Activated T-helper 1 cell treated with anti-CD3 and anti-CD28 coated beads, Interleukin-2, amount 50 U/mL, for 16 hours (primary cell): Measurements from ENCODE around the gene SP6.
A peak's percentile ranks its signal among the peaks of the same experiment; 100 is the strongest.

Experiments
- DNase-seq, 2 donors: peaks; one replicate each; pipeline ENCODE4 v3.0.0-alpha.2; 2020; ENCODE audit warnings: low read depth in 1 of 2, low spot score in 1 of 2

Gene SP6

DNA sequence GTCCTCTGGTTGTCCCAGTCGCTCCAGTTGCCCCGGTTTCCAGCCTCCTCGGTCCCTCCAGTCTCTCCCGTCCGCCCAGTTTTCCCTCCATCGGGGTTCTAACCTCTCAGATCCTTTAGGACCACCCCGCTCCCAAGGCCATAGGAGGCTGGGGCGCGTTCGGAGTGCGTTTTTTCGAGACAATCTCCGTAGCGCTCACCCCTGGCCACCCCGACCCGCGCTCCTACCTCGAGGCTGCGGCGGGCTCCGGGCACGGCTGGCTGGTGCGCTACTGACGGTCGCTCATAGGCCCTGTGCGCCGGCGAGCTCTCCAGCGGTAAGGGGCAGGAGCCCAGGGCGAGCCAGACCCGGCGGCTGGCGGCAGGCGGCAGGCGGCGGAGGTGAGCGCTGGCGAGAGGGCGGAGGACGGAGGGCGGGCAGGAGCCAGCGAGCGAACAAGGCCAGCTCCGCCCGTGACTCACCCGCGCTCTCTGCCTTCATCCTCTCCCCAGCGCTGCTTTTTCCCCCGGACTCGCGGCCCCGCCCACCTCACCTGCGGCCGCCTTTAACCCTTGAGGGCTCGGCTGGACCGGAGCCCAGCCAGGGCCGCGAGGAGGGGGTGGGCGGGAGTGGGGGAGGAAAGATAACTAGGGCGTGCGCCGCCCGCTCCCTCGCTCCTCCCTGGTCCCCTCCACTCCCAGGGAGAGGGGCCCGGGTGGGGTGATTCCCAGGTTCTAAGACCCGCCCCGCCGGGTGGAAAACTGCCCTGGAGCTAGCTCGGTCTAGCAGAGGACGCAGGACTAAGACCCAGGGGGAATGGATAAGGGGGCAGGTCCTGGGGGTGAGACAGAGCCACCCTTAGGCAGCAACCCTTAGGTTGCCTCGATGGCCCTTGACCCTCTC is at the start of gene SP6:
Gene SP6 (minus strand): TSS at position 472 of the 882 bp plus-strand sequence. CDS start 2,734 bp downstream, outside the sequence.
- peak; percentile 35 to 48 for DNase-seq

GRCh38 chr17:47899643-47900042 is 48.7 kb upstream of the SP6 start:
- no peak for DNase-seq

GRCh38 chr17:47898241-47898640 is 47.3 kb upstream of the SP6 start:
- no peak for DNase-seq

DNA sequence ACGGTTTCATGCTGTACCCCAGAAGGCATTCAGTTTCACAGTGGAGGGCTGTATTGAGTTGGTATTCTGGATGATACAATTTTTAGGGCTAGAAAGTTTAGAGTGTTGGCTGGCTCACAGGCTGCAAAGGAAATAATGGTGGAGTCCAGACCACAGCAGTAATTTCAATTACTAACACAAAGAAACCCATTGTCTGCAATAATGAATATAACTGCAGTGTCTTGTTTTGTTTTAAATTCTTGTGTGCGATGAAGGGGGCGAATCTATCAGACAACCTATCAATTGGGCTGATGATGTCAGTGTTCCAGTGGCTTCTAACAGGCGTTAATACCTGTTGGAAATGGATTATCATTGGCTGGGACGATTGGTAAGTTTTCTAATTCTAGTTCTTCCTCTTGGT is 46.6 kb upstream of the SP6 start:
- no peak for DNase-seq

- DNase-seq: no peak
These were observed 45.9 kb upstream of the SP6 start for GRCh38 chr17:47896672-47897490.

GRCh38 chr17:47895856-47896671 is 45.1 kb upstream of the SP6 start, which contains the start of gene SP2:
Gene SP2, plus strand, starts transcription at chr17:47896236. Its CDS starts 51 bp downstream, at chr17:47896287.
- DNase-seq: peak; percentile 94 to 98

GRCh38 chr17:47895347-47895855 is 44.4 kb upstream of the SP6 start:
- DNase-seq: peak in 1 of 2 donors; percentile 3

GRCh38 chr17:47894498-47895346 is 43.8 kb upstream of the SP6 start:
- DNase-seq: no peak

DNA sequence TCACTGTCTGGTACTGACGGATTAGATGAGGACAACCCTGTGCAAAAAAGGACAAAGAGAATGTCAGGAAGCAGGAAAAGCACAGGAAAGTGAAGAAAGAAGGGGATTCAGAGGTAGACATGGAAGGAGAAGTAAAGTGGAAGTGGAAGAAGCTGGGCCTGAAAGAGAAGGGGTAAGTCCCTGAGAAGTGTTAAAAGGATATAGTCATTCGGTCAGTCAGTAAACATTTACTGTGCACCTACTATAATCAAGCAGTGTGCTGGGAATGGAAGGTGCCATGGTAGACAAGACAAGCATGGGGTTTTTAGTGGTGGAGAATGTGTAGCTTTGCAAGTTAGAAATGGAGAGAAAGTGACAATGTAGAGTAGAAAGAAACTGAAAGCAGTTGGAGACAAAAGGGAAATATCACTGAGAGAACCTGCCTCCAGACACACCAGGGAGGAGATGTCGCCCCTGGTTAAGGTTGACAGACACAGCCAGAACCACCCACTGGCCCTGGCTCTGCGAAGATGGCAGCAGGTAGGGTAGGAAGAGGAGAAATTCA is 40.7 kb upstream of the SP6 start:
- DNase-seq: no peak

DNA sequence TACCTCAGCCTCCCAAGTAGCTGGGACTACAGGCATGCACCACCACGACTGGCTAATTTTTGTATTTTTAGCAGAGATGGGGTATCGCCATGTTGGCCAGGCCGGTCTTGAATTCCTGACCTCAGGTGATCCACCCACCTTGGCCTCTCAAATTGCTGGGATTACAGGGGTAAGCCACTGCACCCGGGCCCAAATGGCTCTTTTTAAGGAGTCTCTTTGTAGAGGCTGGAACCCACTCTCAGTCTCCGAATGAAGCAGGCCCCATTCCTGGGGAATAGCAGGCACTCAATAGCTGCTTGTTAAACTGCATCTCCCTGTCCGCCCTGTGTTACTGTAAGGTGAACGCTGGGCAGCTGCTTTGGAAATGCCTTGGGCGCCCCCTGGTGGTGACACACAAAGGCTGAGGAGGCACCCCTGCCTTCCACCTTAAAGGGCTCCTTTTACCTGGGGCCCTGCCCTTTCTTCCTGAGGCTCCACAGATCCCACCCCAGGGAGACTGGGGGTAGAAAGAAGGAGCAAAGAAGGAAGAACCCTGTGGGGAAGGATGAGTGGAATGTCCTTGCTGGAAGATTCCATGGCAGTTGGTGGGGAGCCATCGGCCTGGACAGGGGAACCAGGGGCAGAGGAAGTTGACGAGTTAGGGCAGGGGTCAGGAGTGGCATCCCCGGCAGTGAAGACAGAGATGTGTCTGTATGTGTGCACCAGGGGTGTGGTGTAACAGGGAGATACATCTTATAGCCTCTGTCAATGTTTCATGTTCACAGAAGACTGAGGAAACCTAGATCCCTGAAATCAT is 39.0 kb upstream of the SP6 start:
- DNase-seq: peak; percentile 85 to 95

DNA sequence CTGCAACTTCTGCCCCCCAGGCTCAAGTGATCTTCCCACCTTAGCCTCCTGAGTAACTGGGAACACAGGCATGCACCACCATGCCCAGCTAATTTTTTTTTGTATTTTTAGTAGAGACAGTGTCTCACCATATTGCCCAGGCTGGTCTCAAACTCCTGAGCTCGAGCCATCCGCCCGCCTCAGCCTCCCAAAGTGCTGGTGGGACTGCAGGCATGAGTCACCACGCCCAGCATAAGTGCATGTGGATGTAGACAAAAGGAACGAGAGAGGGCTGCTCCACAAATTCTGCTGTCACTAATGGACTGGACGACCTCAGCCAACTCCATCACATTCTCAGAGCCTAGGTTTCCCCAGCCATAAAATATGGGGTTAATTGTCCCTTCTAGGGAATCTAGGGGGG is 37.3 kb upstream of the SP6 start:
- no peak for DNase-seq

DNA sequence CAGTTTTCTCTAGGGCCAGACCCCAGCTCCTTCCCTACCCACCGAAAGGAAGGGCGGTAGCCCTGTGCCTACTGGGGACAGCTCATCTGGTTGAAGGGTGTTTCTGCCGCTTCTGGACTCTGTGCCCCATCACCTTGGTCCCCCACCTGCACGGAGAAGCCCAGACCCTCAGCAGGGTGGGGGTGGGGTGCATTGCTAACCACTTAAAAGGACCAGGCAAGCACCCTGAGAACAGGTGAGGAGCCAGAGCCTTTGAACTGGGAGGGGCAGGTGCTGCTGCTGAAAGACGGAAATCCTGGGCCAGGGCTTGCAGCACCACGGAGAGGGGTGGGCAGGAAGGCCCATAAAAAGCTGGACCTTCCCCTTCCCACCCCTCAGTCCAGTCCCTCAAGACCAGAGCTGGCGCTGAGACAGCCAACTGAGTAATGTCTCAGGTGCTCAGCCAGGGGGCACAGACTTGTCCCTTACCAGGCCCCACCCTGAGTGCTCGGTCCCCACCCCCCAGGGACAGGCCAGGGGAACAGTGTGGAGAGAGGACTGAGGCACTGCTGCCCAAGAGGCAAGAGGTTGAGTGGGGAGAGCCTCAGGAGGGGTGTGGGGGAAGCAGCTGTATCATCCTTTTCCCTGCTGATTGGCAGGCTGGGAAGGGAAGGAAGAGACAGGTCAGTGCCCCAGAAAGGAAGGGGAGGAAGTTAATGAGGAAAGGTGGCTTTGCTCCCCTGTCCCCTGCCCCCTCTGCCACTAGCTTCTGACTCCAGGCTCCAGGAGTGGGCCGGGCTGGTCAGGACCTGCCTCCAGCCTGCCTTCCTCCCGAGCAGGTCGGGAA is 34.2 kb upstream of the SP6 start:
- no peak for DNase-seq

DNA sequence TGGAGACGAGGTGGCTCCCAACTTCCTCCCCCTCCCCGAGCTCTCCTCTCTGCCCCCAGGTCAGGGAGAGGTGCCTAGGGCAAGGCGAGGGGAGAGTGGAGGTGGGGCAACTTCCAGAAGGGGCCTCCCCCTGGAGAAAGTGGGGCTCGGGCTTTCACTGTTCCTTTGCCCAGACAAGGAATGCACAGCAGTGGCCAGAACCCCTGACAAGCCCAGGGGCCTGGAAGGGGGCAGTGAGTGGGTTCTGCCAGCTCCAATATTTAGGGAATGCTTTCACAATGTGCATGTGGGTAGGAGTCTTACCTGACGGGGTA is 33.4 kb upstream of the SP6 start:
- no peak for DNase-seq

DNA sequence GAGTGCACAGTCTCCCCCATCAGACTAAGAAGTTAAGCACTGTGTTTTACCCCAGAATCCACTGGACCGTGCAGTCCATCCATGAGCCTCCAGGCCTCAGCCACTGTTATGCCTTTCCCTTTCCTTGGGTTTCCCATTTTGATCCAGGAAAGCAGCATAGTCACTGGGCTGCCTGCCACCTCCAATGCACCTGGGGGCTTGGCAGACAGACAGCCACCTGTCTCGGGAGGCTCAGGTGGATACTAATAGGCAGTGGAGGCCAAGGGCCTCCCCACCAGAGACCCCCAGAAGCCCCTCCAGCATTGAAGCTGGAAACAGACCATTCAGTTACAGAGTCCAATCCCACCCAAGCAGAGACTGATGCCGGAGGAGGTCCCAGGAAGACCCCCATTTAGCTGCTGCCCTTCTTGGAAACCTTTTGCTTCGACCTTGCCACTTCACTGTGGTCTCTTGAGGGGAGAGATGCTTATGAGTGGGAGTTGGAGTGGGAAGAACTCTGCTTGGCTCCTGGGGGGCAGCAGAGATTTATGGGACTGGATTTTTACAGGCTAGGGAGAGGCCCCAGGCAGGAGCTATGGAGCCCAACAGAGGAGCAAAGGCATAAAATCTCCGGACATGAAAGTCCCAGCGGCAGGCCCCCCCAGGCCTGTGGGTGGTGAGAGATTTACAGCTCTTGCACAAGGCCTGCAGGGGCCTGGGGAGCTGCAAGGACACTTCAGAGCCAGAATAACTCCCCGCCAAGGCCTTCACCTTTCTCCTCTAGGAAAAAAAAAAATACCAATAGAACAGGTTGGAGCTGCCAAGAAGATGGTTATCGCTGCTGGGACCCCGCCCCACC is 32.8 kb upstream of the SP6 start:
- DNase-seq: no peak

DNA sequence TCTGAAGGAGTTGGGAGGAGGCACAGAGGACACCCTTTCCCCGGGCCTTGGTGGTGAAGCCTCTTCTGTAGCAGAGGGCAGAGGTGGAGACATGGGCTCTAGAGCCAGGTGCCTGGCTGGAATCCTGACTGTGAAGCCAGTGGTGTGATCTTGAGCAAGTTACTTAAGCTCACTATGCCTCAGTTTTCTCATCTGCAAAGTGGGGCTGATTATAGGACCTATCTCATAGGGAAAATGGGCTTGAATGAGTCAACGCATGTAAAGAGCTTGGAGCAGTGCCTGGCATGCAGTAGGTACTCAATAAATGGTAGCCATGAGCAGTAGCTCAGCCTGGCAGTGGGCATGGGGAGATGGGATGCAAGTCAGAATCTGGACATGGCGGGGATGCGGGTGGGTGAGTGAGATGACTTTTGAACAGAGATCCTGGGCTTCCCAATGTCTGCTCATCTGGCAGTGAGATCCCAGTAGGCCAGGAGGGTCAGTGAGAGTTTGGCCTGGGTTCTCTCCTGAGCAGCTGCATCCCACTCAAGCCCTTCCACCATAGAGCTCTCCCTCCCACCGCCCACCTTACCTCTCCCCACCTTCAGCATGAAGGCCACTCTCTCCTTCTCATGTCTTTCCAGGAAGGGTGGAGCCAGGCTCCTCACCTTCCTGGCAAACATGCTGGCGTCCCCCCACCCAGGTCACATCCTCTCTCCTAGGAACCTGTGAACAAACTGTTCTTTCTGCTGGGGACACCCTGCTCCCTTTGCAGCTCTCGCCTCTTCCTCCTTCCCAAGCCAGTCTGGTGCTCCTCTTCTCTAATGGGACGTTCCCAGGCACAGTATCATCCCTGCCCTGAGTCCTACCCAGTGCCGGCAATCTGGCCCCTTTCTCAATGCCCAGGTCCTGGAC is 32.0 kb upstream of the SP6 start:
- no peak for DNase-seq

GRCh38 chr17:47882247-47882646 is 31.3 kb upstream of the SP6 start:
- no peak for DNase-seq
